Astrocyte (in vitro differentiated cells and primary cell): ENCODE data around the gene TYSND1.

Source experiments
- CTCF ChIP-seq: IDR thresholded peaks from 2 replicates; pipeline ENCODE4 v1.5.1; 2011; ENCODE audit warnings: low read depth, mild to moderate bottlenecking, inconsistent platforms, low read length, moderate library complexity; ENCODE audit not compliant: insufficient read depth
- EZH2 ChIP-seq: IDR thresholded peaks from 2 replicates; pipeline ENCODE4 v1.6.1; 2012; ENCODE audit warnings: mild to moderate bottlenecking, low read length, inconsistent platforms; ENCODE audit not compliant: insufficient read depth

DNA sequence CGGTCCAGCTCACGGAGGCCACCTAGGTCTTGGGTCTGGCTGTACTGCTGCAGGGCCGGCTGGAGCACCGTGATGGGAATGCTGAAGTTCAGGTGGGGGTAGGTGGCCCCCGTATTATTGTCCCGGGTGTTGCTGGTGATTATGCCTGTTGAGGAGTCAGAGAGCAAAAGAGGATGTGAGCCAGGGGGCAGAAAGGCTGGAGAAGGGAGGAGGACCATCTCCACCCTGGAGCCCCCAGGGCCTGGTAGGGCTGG is 6.6 kb downstream of the TYSND1 start:
- TF ChIP-seq CTCF, result no peak
- TF ChIP-seq EZH2, result no peak
